ENCODE measurements around the gene CYSRT1.

DNA sequence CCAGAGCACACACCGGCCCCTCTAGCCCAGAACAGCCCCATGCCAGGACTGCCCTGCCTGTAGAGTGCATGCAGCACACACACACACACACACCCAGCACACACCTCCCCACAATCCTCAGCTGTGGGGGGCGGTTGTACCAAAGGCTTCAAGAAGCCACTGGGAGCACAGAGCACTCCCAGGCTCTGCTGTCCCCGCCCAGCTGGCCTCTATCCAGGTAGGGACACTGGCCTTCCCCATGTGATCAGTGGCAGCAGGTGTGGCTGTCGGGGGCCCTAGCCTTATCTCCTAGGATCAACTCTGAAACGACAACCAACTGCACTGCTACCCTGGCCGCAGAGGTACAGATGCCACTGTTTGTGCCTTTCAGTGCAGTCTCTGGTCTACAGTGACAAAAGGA is 38.6 kb upstream of the CYSRT1 start:
- TF ChIP-seq, protein P1, sequence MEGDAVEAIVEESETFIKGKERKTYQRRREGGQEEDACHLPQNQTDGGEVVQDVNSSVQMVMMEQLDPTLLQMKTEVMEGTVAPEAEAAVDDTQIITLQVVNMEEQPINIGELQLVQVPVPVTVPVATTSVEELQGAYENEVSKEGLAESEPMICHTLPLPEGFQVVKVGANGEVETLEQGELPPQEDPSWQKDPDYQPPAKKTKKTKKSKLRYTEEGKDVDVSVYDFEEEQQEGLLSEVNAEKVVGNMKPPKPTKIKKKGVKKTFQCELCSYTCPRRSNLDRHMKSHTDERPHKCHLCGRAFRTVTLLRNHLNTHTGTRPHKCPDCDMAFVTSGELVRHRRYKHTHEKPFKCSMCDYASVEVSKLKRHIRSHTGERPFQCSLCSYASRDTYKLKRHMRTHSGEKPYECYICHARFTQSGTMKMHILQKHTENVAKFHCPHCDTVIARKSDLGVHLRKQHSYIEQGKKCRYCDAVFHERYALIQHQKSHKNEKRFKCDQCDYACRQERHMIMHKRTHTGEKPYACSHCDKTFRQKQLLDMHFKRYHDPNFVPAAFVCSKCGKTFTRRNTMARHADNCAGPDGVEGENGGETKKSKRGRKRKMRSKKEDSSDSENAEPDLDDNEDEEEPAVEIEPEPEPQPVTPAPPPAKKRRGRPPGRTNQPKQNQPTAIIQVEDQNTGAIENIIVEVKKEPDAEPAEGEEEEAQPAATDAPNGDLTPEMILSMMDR (optimal IDR thresholded peaks at IDR 0.05 in 1 of 3, IDR thresholded peaks at IDR 0.05 in 1 of 3, conservative IDR thresholded peaks at IDR 0.05 in 1 of 3; ENCODE audit: extremely low read depth in 1 of 3, insufficient read depth in 2 of 3, low read length in 3 of 3): no peak
- no peak for TF ChIP-seq EZH2 (IDR thresholded peaks at IDR 0.05; ENCODE audit: low read length)
